ENCODE results near the gene TTC39A. TPM values are rescaled to one million over a fixed set of nuclear protein-coding genes. Genes with fewer than 3 reads are reported as not detected.

Gene TTC39A
- total RNA-seq, 5 donors from 2014 or later (not counting 1 experiment from before 2014, with no cell fraction given): 0.36 TPM; not detected in 4

GRCh38 chr1:51359879-51360278 lies 29.5 kb upstream of the TTC39A start:
- Mint-ChIP-seq H3K4me3 (no peak overlapping the region), H3K27me3 (no peaks in the 10 kb centered on the region), H3K9me3 (no peaks in the 10 kb centered on the region), H3K27ac (no peak overlapping the region), H3K4me1 (no peaks in the 10 kb centered on the region), H3K36me3 (peaks cover 45% of the 10 kb centered on the region)
- ATAC-seq (replicated peaks in 1 of 4): no peak
- 100% methylated on average over 1 of the region's 4 CpGs for WGBS (ENCODE audit: insufficient coverage)
- no peaks in the 10 kb centered on the region for H3K27me3 ChIP-seq (replicated peaks in 1 of 2; ENCODE audit: control insufficient read depth in 2 of 2, extremely low read depth in 1 of 2, insufficient read depth in 2 of 2, low read length in 1 of 2)
- H3K4me1 ChIP-seq (ENCODE audit: control insufficient read depth in 1 of 2, extremely low read depth in 1 of 2, insufficient read depth in 2 of 2, low read length in 2 of 2): no peaks in the 10 kb centered on the region
- ChIA-PET CTCF (no interaction called here), POLR2A (interaction anchor here in 1 of 2 donors (0.7 kb wide), 1 partner anchor 9 kb away, joined by 5 read pairs; no protein-coding TSS in a partner anchor)
- peaks cover 6 to 72% of the 10 kb centered on the region in 2 donors for H3K36me3 ChIP-seq (ENCODE audit: control insufficient read depth in 2 of 2, extremely low read depth in 1 of 2, insufficient read depth in 1 of 2, low read length in 1 of 2)
- H3K27ac ChIP-seq (ENCODE audit: low read length): no peak overlapping the region
- no peaks in the 10 kb centered on the region for H3K9me3 ChIP-seq
- no peak for DNase-seq
- H3K4me3 ChIP-seq (ENCODE audit: control insufficient read depth in 1 of 2, extremely low read depth in 1 of 2, low read length in 1 of 2): no peak overlapping the region

GRCh38 chr1:51355382-51355781 lies 25.0 kb upstream of the TTC39A start:
- Mint-ChIP-seq H3K9me3 (no peaks in the 10 kb centered on the region), H3K4me1 (peaks cover 0 to 7% (median 0%) of the 10 kb centered on the region in 3 donors), H3K4me3 (no peak overlapping the region), H3K27me3 (no peaks in the 10 kb centered on the region), H3K27ac (no peak overlapping the region), H3K36me3 (peaks cover 28% of the 10 kb centered on the region)
- POLR2A ChIA-PET: interaction anchor here in 1 of 2 donors (0.7 kb wide), 1 partner anchor 271 kb away, joined by 7 read pairs; no protein-coding TSS in a partner anchor
- H3K9me3 ChIP-seq: no peaks in the 10 kb centered on the region
- H3K4me1 ChIP-seq (ENCODE audit: control insufficient read depth in 1 of 2, extremely low read depth in 1 of 2, insufficient read depth in 2 of 2, low read length in 2 of 2): no peaks in the 10 kb centered on the region
- DNase-seq (no peak), ATAC-seq (replicated peaks in 1 of 4) (no peak)
- WGBS (ENCODE audit: insufficient coverage): no CpG with 5 or more reads among the region's 1 CpG
- no peaks in the 10 kb centered on the region for H3K27me3 ChIP-seq (replicated peaks in 1 of 2; ENCODE audit: control insufficient read depth in 2 of 2, extremely low read depth in 1 of 2, insufficient read depth in 2 of 2, low read length in 1 of 2)
- H3K36me3 ChIP-seq (ENCODE audit: control insufficient read depth in 2 of 2, extremely low read depth in 1 of 2, insufficient read depth in 1 of 2, low read length in 1 of 2): peaks cover 6 to 43% of the 10 kb centered on the region in 2 donors
- no peak overlapping the region for H3K4me3 ChIP-seq (ENCODE audit: control insufficient read depth in 1 of 2, extremely low read depth in 1 of 2, low read length in 1 of 2)
- no peak overlapping the region for H3K27ac ChIP-seq (ENCODE audit: low read length)
- CTCF ChIA-PET: no interaction called here

- ATAC-seq (replicated peaks in 1 of 4) (no peak), DNase-seq (no peak)
- ChIA-PET POLR2A (no interaction called here), CTCF (interaction anchor here in 1 of 2 donors (0.6 kb wide), 1 partner anchor 1029 kb away, joined by 3 read pairs; no protein-coding TSS in a partner anchor)
- Histone ChIP-seq H3K4me3 (ENCODE audit: control insufficient read depth in 1 of 2, extremely low read depth in 1 of 2, low read length in 1 of 2) (no peak overlapping the region), H3K27me3 (replicated peaks in 1 of 2; ENCODE audit: control insufficient read depth in 2 of 2, extremely low read depth in 1 of 2, insufficient read depth in 2 of 2, low read length in 1 of 2) (no peaks in the 10 kb centered on the region), H3K27ac (ENCODE audit: low read length) (no peak overlapping the region), H3K9me3 (no peaks in the 10 kb centered on the region), H3K36me3 (ENCODE audit: control insufficient read depth in 2 of 2, extremely low read depth in 1 of 2, insufficient read depth in 1 of 2, low read length in 1 of 2) (peaks cover 0 to 35% of the 10 kb centered on the region in 2 donors), H3K4me1 (ENCODE audit: control insufficient read depth in 1 of 2, extremely low read depth in 1 of 2, insufficient read depth in 2 of 2, low read length in 2 of 2) (no peaks in the 10 kb centered on the region)
- WGBS (ENCODE audit: insufficient coverage): no CpG with 5 or more reads among the region's 3 CpGs
- Mint-ChIP-seq H3K9me3 (no peaks in the 10 kb centered on the region), H3K36me3 (peaks cover 23% of the 10 kb centered on the region), H3K4me3 (no peak overlapping the region), H3K4me1 (peaks cover 0 to 7% (median 0%) of the 10 kb centered on the region in 3 donors), H3K27me3 (no peaks in the 10 kb centered on the region), H3K27ac (no peak overlapping the region)
Observed at GRCh38 chr1:51354416-51354815, 24.1 kb upstream of the TTC39A start.

DNA sequence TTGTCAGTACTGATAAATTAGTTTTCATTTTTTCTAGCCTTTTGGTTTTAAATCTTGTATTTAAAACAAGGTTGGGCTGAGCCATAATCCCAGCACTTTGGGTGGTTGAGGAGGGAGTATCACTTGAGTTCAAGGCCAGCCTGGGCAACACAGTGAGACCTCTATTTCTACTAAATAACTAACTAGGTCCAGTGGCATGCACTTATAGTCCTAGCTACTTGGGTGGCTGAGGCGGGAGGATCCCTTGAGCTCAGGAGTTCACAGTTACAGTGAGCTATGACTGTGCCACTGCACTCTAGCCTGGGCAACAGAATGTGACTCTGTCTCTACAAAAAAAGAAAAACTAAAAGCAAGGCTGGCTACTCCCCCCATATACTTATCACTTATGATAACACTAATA lies 21.5 kb upstream of the TTC39A start:
- Histone ChIP-seq H3K27ac (ENCODE audit: low read length) (no peak overlapping the region), H3K36me3 (ENCODE audit: control insufficient read depth in 2 of 2, extremely low read depth in 1 of 2, insufficient read depth in 1 of 2, low read length in 1 of 2) (peaks cover 0 to 23% of the 10 kb centered on the region in 2 donors), H3K4me3 (ENCODE audit: control insufficient read depth in 1 of 2, extremely low read depth in 1 of 2, low read length in 1 of 2) (no peak overlapping the region), H3K9me3 (no peaks in the 10 kb centered on the region), H3K4me1 (ENCODE audit: control insufficient read depth in 1 of 2, extremely low read depth in 1 of 2, insufficient read depth in 2 of 2, low read length in 2 of 2) (no peaks in the 10 kb centered on the region), H3K27me3 (replicated peaks in 1 of 2; ENCODE audit: control insufficient read depth in 2 of 2, extremely low read depth in 1 of 2, insufficient read depth in 2 of 2, low read length in 1 of 2) (no peaks in the 10 kb centered on the region)
- DNase-seq: no peak
- H3K36me3 Mint-ChIP-seq: peaks cover 23% of the 10 kb centered on the region
- peaks cover 0 to 7% (median 0%) of the 10 kb centered on the region in 3 donors for H3K4me1 Mint-ChIP-seq
- no peak overlapping the region for H3K4me3 Mint-ChIP-seq
- WGBS (ENCODE audit: insufficient coverage): no CpG with 5 or more reads among the region's 1 CpG
- H3K9me3 Mint-ChIP-seq: no peaks in the 10 kb centered on the region
- ChIA-PET POLR2A (no interaction called here), CTCF (no interaction called here)
- no peak for ATAC-seq (replicated peaks in 1 of 4)
- H3K27ac Mint-ChIP-seq: no peak overlapping the region
- H3K27me3 Mint-ChIP-seq: no peaks in the 10 kb centered on the region

DNA sequence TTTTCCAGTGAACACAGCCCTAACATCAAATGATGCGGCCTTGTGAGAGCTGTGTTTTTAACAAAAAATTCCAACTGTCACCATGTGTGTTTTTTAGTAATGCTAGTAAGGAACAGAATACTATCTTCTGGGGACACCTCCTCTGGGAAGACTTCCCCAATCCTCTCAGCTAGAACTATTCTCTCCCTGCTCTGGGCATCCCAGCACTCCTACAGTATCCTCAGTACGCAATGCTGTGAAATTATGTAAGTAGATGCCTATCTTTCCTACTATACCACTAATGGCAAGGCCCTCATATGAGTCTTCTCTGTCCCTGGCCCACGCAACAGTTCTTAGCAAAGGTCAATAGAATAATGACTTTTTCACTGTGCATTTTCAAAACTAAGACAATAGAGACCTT lies 19.5 kb upstream of the TTC39A start:
- ATAC-seq (replicated peaks in 1 of 4) (no peak), DNase-seq (no peak)
- ChIA-PET POLR2A (interaction anchor here in 1 of 2 donors (0.6 kb wide), 1 partner anchor 795 kb away, joined by 3 read pairs; no protein-coding TSS in a partner anchor), CTCF (no interaction called here)
- Mint-ChIP-seq H3K27me3 (peaks cover 7 to 14% of the 10 kb centered on the region in 2 donors), H3K9me3 (no peaks in the 10 kb centered on the region), H3K4me1 (peaks cover 0 to 7% (median 0%) of the 10 kb centered on the region in 3 donors), H3K4me3 (no peak overlapping the region), H3K27ac (peak overlapping the region in 1 of 2 donors; percentile 3), H3K36me3 (peaks cover 4% of the 10 kb centered on the region)
- WGBS (ENCODE audit: insufficient coverage): no CpG with 5 or more reads among the region's 3 CpGs
- peaks cover 0 to 6% of the 10 kb centered on the region in 2 donors for H3K36me3 ChIP-seq (ENCODE audit: control insufficient read depth in 2 of 2, extremely low read depth in 1 of 2, insufficient read depth in 1 of 2, low read length in 1 of 2)
- no peaks in the 10 kb centered on the region for H3K4me1 ChIP-seq (ENCODE audit: control insufficient read depth in 1 of 2, extremely low read depth in 1 of 2, insufficient read depth in 2 of 2, low read length in 2 of 2)
- H3K27me3 ChIP-seq (replicated peaks in 1 of 2; ENCODE audit: control insufficient read depth in 2 of 2, extremely low read depth in 1 of 2, insufficient read depth in 2 of 2, low read length in 1 of 2): peaks cover 0 to 15% of the 10 kb centered on the region in 2 experiments
- H3K4me3 ChIP-seq (ENCODE audit: control insufficient read depth in 1 of 2, extremely low read depth in 1 of 2, low read length in 1 of 2): no peak overlapping the region
- H3K9me3 ChIP-seq: no peaks in the 10 kb centered on the region
- no peak overlapping the region for H3K27ac ChIP-seq (ENCODE audit: low read length)

DNA sequence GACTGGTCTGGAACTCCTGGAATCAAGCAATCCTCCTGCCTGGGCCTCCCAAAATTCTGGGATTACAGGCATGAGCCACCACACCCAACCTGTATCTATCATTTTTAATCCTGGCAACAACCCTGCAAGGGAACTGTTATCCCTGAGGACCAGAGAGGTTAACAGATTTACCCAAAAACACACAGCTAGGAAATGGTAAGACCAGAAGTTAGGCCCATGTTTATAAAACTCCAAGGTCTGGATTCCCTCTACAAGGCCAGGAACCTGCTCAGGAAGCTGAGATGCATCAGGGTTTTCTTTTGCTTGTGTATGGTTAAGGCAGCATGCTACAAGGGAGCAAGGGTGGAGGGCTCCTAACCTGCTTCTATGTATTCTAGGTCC lies 17.8 kb upstream of the TTC39A start:
- Histone ChIP-seq H3K36me3 (ENCODE audit: control insufficient read depth in 2 of 2, extremely low read depth in 1 of 2, insufficient read depth in 1 of 2, low read length in 1 of 2) (no peaks in the 10 kb centered on the region), H3K9me3 (no peaks in the 10 kb centered on the region), H3K27ac (ENCODE audit: low read length) (no peak overlapping the region), H3K4me3 (ENCODE audit: control insufficient read depth in 1 of 2, extremely low read depth in 1 of 2, low read length in 1 of 2) (no peak overlapping the region), H3K4me1 (ENCODE audit: control insufficient read depth in 1 of 2, extremely low read depth in 1 of 2, insufficient read depth in 2 of 2, low read length in 2 of 2) (peaks cover 0 to 7% of the 10 kb centered on the region in 2 experiments), H3K27me3 (replicated peaks in 1 of 2; ENCODE audit: control insufficient read depth in 2 of 2, extremely low read depth in 1 of 2, insufficient read depth in 2 of 2, low read length in 1 of 2) (peaks cover 2 to 32% of the 10 kb centered on the region in 2 experiments)
- no peak overlapping the region for H3K27ac Mint-ChIP-seq
- peaks cover 18 to 28% of the 10 kb centered on the region in 2 donors for H3K27me3 Mint-ChIP-seq
- ATAC-seq (replicated peaks in 1 of 4) (no peak), DNase-seq (no peak)
- H3K4me1 Mint-ChIP-seq: peaks cover 0 to 7% (median 5%) of the 10 kb centered on the region in 3 donors
- H3K9me3 Mint-ChIP-seq: no peaks in the 10 kb centered on the region
- H3K4me3 Mint-ChIP-seq: no peak overlapping the region
- ChIA-PET CTCF (no interaction called here), POLR2A (interaction anchor here in 1 of 2 donors (0.7 kb wide), 1 partner anchor 100 kb away, joined by 3 read pairs; no protein-coding TSS in a partner anchor)
- H3K36me3 Mint-ChIP-seq: peaks cover 3% of the 10 kb centered on the region
